GF-D8 (cell line): Measurements from ENCODE around the gene IQGAP2.
"Not testable (repeated sequence)": the region's sequence is repeated elsewhere in the genome, so short reads cannot be mapped to it uniquely, and the experiment has no call there.

Experiments
- DNase-seq: peaks from one replicate; lab custom pipeline; 2025; lab: John Stamatoyannopoulos, UW

IQGAP2 gene

GRCh38 chr5:76402886-76403765 is at the start of gene IQGAP2:
Gene IQGAP2, plus strand, starts transcription at chr5:76403285. Its CDS starts 261 bp downstream, at chr5:76403546.
- DNase-seq = peak; percentile 87

GRCh38 chr5:76356887-76357286 is 46.2 kb upstream of the IQGAP2 start:
- no peak for DNase-seq

- no peak for DNase-seq
Observed at GRCh38 chr5:76363352-76364225, 39.5 kb upstream of the IQGAP2 start.

- DNase-seq = no peak
Observed at GRCh38 chr5:76364226-76364589, 38.9 kb upstream of the IQGAP2 start.

- DNase-seq = no peak
Observed at GRCh38 chr5:76365561-76365960, 37.5 kb upstream of the IQGAP2 start.

- no peak for DNase-seq
Observed at GRCh38 chr5:76366596-76366995, 36.5 kb upstream of the IQGAP2 start.

- no peak for DNase-seq
Observed at GRCh38 chr5:76367623-76368371, 35.3 kb upstream of the IQGAP2 start.

- DNase-seq = no peak
Observed at GRCh38 chr5:76368941-76369340, 34.1 kb upstream of the IQGAP2 start.

- not testable (repeated sequence) for DNase-seq
Observed at GRCh38 chr5:76369668-76370067, 33.4 kb upstream of the IQGAP2 start.

GRCh38 chr5:76371960-76372322 is 31.1 kb upstream of the IQGAP2 start:
- DNase-seq = no peak

GRCh38 chr5:76372323-76373054 is 30.6 kb upstream of the IQGAP2 start:
- no peak for DNase-seq

- no peak for DNase-seq
Observed at GRCh38 chr5:76376148-76376865, 26.8 kb upstream of the IQGAP2 start.

- DNase-seq = no peak
Observed at GRCh38 chr5:76376866-76377230, 26.2 kb upstream of the IQGAP2 start.

- DNase-seq = no peak
Observed at GRCh38 chr5:76378355-76378754, 24.7 kb upstream of the IQGAP2 start.

GRCh38 chr5:76379316-76379715 is 23.8 kb upstream of the IQGAP2 start:
- no peak for DNase-seq

- no peak for DNase-seq
Observed at GRCh38 chr5:76379855-76380254, 23.2 kb upstream of the IQGAP2 start.

- no peak for DNase-seq
Observed at GRCh38 chr5:76380346-76381066, 22.6 kb upstream of the IQGAP2 start.

- no peak for DNase-seq
Observed at GRCh38 chr5:76383126-76383832, 19.8 kb upstream of the IQGAP2 start.

- no peak for DNase-seq
Observed at GRCh38 chr5:76384189-76384588, 18.9 kb upstream of the IQGAP2 start.

- DNase-seq = no peak
Observed at GRCh38 chr5:76384705-76385104, 18.4 kb upstream of the IQGAP2 start.
